CD14-positive monocyte (primary cell): Measurements from ENCODE around the gene BMX. TPM values are rescaled to one million over a fixed set of nuclear protein-coding genes. Genes with fewer than 3 reads are reported as not detected.

Experiments
- DNase-seq, 3 donors: peaks; one replicate each; pipeline ENCODE4 v3.0.0-alpha.2; 2011 to 2022
- H2AFZ ChIP-seq: 2 replicates; pipeline ENCODE4 v1.6.0; 2012; ENCODE audit warnings: mild to moderate bottlenecking, low read depth, low read length, inconsistent platforms; ENCODE audit not compliant: insufficient read depth, poor library complexity, severe bottlenecking
- H3K27ac ChIP-seq, 2 donors: 1 replicate in 1 of 2; 2 replicates in 1 of 2; pipeline ENCODE4 v1.5.1; 2012 to 2013; ENCODE audit warnings: low read length in 2 of 2, control low read depth in 1 of 2, inconsistent platforms in 1 of 2, low read depth in 1 of 2, mild to moderate bottlenecking in 1 of 2
- H3K27me3 ChIP-seq, 2 donors: one replicate each; pipeline versions ENCODE4 v1.6.0 to v1.6.1; 2011 to 2013; ENCODE audit warnings: low read length in 2 of 2; ENCODE audit not compliant: control insufficient read depth in 2 of 2, insufficient read depth in 2 of 2
- H3K36me3 ChIP-seq, 2 donors: replicated peaks in 1 of 2; 1 replicate in 1 of 2; 2 replicates in 1 of 2; pipeline versions ENCODE4 v1.5.1 to v1.6.1; 2012 to 2013; ENCODE audit warnings: low read length in 2 of 2, control low read depth in 1 of 2, inconsistent platforms in 1 of 2, mild to moderate bottlenecking in 1 of 2; ENCODE audit not compliant: insufficient read depth in 2 of 2, control insufficient read depth in 1 of 2
- H3K4me1 ChIP-seq, 2 donors: 1 replicate in 1 of 2; 2 replicates in 1 of 2; pipeline versions ENCODE4 v1.5.1 to v1.6.1; 2012 to 2013; ENCODE audit warnings: low read length in 2 of 2, control low read depth in 1 of 2, inconsistent platforms in 1 of 2, mild to moderate bottlenecking in 1 of 2, moderate library complexity in 1 of 2; ENCODE audit not compliant: insufficient read depth in 2 of 2, control insufficient read depth in 1 of 2
- H3K4me2 ChIP-seq: replicated peaks from 2 replicates; pipeline ENCODE3; 2012; ENCODE audit warnings: low read length, moderate library complexity, mild to moderate bottlenecking; ENCODE audit not compliant: poor library complexity, severe bottlenecking; ENCODE audit errors: extremely low read depth
- H3K4me3 ChIP-seq, 3 experiments: fragments of 200-600 bp in 1 of 3; sonication (generic) in 1 of 3; replicated peaks in 1 of 3; 1 replicate in 2 of 3; 2 replicates in 1 of 3; pipeline ENCODE4 v1.5.1; 2011 to 2013; ENCODE audit warnings: low read length in 3 of 3, mild to moderate bottlenecking in 3 of 3, control low read depth in 2 of 3, low read depth in 2 of 3, inconsistent platforms in 1 of 3, moderate library complexity in 1 of 3
- H3K79me2 ChIP-seq: 2 replicates; pipeline ENCODE4 v1.6.0; 2012; ENCODE audit warnings: mild to moderate bottlenecking, control low read depth, inconsistent platforms, low read length, moderate library complexity; ENCODE audit not compliant: insufficient read depth
- H3K9ac ChIP-seq: 2 replicates; pipeline ENCODE4 v1.6.0; 2017; ENCODE audit warnings: low read length, mild to moderate bottlenecking; ENCODE audit not compliant: insufficient read depth, poor library complexity, severe bottlenecking
- H3K9me3 ChIP-seq, 2 donors: replicated peaks in 1 of 2; 1 replicate in 1 of 2; 2 replicates in 1 of 2; pipeline versions ENCODE4 v1.5.1 to v1.6.1; 2012 to 2013; ENCODE audit warnings: low read length in 2 of 2, control low read depth in 1 of 2; ENCODE audit not compliant: control insufficient read depth in 1 of 2, insufficient read depth in 1 of 2
- H4K20me1 ChIP-seq: 2 replicates; pipeline ENCODE4 v1.6.0; 2012; ENCODE audit warnings: mild to moderate bottlenecking, low read length, control low read depth, moderate library complexity; ENCODE audit not compliant: insufficient read depth
- H3K27ac Mint-ChIP-seq, 7 donors: one replicate each; pipeline ENCODE4 v1.8.0; 2020; ENCODE audit warnings: mild to moderate bottlenecking in 7 of 7, mixed read lengths in 7 of 7, moderate library complexity in 6 of 7, inconsistent platforms in 2 of 7
- H3K27me3 Mint-ChIP-seq, 3 donors: one replicate each; pipeline ENCODE4 v1.8.0; 2021 to 2022; ENCODE audit warnings: low read depth in 3 of 3, mild to moderate bottlenecking in 3 of 3, mixed read lengths in 3 of 3, moderate library complexity in 3 of 3, inconsistent platforms in 1 of 3
- H3K36me3 Mint-ChIP-seq, 2 donors: one replicate each; pipeline ENCODE4 v1.8.0; 2020; ENCODE audit warnings: mixed read lengths in 2 of 2, inconsistent platforms in 1 of 2, mild to moderate bottlenecking in 1 of 2
- H3K4me1 Mint-ChIP-seq: one replicate; pipeline ENCODE4 v1.8.0; 2020; ENCODE audit warnings: mild to moderate bottlenecking, mixed read lengths
- H3K4me3 Mint-ChIP-seq, 2 donors: one replicate each; pipeline ENCODE4 v1.8.0; 2020; ENCODE audit warnings: mild to moderate bottlenecking in 2 of 2, mixed read lengths in 2 of 2, moderate library complexity in 1 of 2
- H3K9me3 Mint-ChIP-seq, 7 donors: one replicate each; pipeline ENCODE4 v1.8.0; 2020 to 2022; ENCODE audit warnings: mixed read lengths in 7 of 7, mild to moderate bottlenecking in 6 of 7, moderate library complexity in 6 of 7, inconsistent platforms in 2 of 7
- WGBS: methylation state at CpG from one replicate; pipeline ENCODE4 v1.1.5; 2013; ENCODE audit warnings: missing lambda C conversion rate; ENCODE audit not compliant: insufficient coverage; 5-methylcytosine and 5-hydroxymethylcytosine counted together
- intact Hi-C, 2 donors: fragments of 100-400 bp; cut with micrococcal nuclease; formaldehyde crosslinking; loops; one replicate each; pipeline versions ENCODE4 v1.15.0 to v1.15.1; 2023
- polyA plus RNA-seq, 3 donors: library from polyadenylated mRNA; depleted of rRNA in 1 of 3; unstranded in 2 of 3; stranded (reverse) in 1 of 3; fragments of 300-500 nt in 2 of 3; fragments of >200 nt in 1 of 3; fragmentation: Illumina TruSeq in 2 of 3; gene quantifications; 1 replicate in 2 of 3; 2 replicates in 1 of 3; pipeline ENCODE4 v1.2.3, GENCODE V29; 2012 to 2021
- TF ChIP-seq, protein P1 (sequence below): fragments of 200-600 bp; IDR thresholded peaks from one replicate; pipeline ENCODE4 v1.8.0; 2022; ENCODE audit warnings: antibody characterized with exemption, mild to moderate bottlenecking

The BMX gene
- polyA plus RNA-seq, 3 donors = 0.15 to 0.26 (median 0.22) TPM

DNA sequence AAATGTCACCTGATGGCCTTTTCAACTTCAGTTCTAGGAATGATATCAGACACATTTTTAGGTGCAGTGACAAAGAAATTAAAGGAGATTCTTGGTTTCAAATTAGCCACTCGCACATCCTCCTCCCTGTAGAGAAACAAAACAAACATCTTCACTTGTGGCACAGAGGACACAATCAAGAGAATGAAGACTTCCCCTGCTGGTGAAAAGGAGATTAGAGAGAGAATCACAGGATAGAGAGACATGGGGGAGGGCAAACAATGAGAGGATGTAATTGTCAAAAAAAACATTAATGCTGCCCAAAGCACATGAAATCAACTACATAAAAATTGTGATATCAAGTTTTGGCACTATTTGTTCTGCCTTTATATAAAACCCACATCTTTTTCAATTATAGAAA lies 65.6 kb downstream of the BMX start:
- Histone ChIP-seq H3K9ac (no peak overlapping the region), H3K4me1 (no peaks in the 10 kb centered on the region), H3K27ac (no peak overlapping the region), H3K4me2 (no peak overlapping the region), H3K4me3 (no peak overlapping the region), H3K9me3 (no peaks in the 10 kb centered on the region), H3K36me3 (no peaks in the 10 kb centered on the region), H2AFZ (no peak overlapping the region), H3K27me3 (peaks cover 0 to 74% of the 10 kb centered on the region in 2 donors), H4K20me1 (no peaks in the 10 kb centered on the region), H3K79me2 (no peaks in the 10 kb centered on the region)
- Mint-ChIP-seq H3K27me3 (peaks cover 1 to 55% (median 2%) of the 10 kb centered on the region in 3 donors), H3K4me1 (peaks cover 4% of the 10 kb centered on the region), H3K9me3 (peaks cover 0 to 1% (median 0%) of the 10 kb centered on the region in 7 donors), H3K36me3 (no peaks in the 10 kb centered on the region), H3K4me3 (no peak overlapping the region), H3K27ac (no peak overlapping the region)
- no CpG with 5 or more reads among the region's 1 CpG for WGBS
- intact Hi-C loops = loop anchor here in 1 of 2 donors (5.0 kb wide), 1 partner anchor 219 kb away; no protein-coding TSS in a partner anchor
- no peak for DNase-seq
- TF ChIP-seq, protein P1, sequence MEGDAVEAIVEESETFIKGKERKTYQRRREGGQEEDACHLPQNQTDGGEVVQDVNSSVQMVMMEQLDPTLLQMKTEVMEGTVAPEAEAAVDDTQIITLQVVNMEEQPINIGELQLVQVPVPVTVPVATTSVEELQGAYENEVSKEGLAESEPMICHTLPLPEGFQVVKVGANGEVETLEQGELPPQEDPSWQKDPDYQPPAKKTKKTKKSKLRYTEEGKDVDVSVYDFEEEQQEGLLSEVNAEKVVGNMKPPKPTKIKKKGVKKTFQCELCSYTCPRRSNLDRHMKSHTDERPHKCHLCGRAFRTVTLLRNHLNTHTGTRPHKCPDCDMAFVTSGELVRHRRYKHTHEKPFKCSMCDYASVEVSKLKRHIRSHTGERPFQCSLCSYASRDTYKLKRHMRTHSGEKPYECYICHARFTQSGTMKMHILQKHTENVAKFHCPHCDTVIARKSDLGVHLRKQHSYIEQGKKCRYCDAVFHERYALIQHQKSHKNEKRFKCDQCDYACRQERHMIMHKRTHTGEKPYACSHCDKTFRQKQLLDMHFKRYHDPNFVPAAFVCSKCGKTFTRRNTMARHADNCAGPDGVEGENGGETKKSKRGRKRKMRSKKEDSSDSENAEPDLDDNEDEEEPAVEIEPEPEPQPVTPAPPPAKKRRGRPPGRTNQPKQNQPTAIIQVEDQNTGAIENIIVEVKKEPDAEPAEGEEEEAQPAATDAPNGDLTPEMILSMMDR = no peak

DNA sequence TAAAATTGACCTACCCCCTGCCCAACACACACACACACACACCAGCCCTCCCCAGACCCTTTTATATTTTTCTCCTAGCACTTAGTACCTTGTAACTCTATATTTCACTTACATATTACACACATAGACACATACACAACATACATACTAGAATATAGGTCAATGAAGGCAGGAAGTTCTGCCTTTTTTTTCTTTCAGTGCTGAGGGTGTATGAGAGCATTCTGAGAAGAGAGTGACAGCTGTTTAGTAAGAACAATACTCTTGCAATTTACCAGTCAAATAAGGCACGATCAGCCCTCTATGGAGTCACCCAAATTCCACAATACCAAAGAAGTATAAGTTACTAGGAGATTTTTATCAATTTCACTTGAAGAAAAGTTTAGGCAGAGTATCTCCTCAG lies 66.7 kb downstream of the BMX start:
- no CpG with 5 or more reads among the region's 1 CpG for WGBS
- no peak for DNase-seq
- peaks cover 1 to 55% (median 2%) of the 10 kb centered on the region in 3 donors for H3K27me3 Mint-ChIP-seq
- Histone ChIP-seq H3K4me1 (no peaks in the 10 kb centered on the region), H3K79me2 (no peaks in the 10 kb centered on the region), H3K4me2 (no peak overlapping the region), H3K9ac (no peak overlapping the region), H3K9me3 (no peaks in the 10 kb centered on the region), H3K27me3 (peaks cover 0 to 80% of the 10 kb centered on the region in 2 donors), H4K20me1 (no peaks in the 10 kb centered on the region), H3K27ac (no peak overlapping the region), H2AFZ (no peak overlapping the region), H3K4me3 (no peak overlapping the region), H3K36me3 (no peaks in the 10 kb centered on the region)
- H3K36me3 Mint-ChIP-seq = no peaks in the 10 kb centered on the region
- peaks cover 0 to 1% (median 0%) of the 10 kb centered on the region in 7 donors for H3K9me3 Mint-ChIP-seq
- H3K4me1 Mint-ChIP-seq = peaks cover 4% of the 10 kb centered on the region
- no peak overlapping the region for H3K27ac Mint-ChIP-seq
- H3K4me3 Mint-ChIP-seq = no peak overlapping the region
- intact Hi-C loops = loop anchor here in 1 of 2 donors (5.0 kb wide), 1 partner anchor 220 kb away; no protein-coding TSS in a partner anchor
- TF ChIP-seq, protein P1 = no peak
